ENCODE data around the gene SLC41A1. TPM values are rescaled to one million over a fixed set of nuclear protein-coding genes. Genes with fewer than 3 reads are reported as not detected.

SLC41A1 gene
- total RNA-seq, 1 experiment from 2014 or later, result 31.9 TPM

DNA sequence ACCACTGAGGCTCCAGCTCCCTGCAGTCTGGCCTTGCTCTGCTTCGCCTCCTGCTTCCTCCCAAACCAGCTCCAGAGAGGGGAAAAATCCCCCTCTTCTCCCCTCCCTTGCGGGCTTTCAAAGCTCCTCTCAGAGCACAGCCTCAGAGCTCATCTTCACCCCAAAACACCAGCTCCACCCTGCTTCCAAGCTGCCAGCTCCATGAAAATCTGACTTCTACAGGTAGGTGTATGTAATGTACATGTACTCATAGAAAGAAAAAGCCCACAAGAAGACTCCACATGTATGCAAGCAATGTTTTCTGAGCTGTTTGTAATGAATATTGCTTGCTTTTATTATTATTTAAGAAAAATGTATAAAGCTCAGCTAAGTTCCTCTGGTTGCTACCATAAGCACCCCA is 8.4 kb downstream of the SLC41A1 start:
- Mint-ChIP-seq H3K4me1 (ENCODE audit: low read depth, unreplicated experiment) (peaks cover 16% of the 10 kb centered on the region), H3K27ac (ENCODE audit: unreplicated experiment) (no peak overlapping the region), H3K4me3 (ENCODE audit: low read depth, unreplicated experiment) (no peak overlapping the region), H3K27me3 (ENCODE audit: unreplicated experiment) (no peaks in the 10 kb centered on the region), H3K9me3 (ENCODE audit: low read depth, unreplicated experiment) (no peaks in the 10 kb centered on the region), H3K36me3 (ENCODE audit: insufficient read depth, unreplicated experiment) (peaks cover 6% of the 10 kb centered on the region)
- BruUV-seq (replicated peaks), result no TSS peak
- intact Hi-C loops (cut with micrococcal nuclease; ENCODE audit: unreplicated experiment), result no loop called here
- no peak for DNase-seq
- TF ChIP-seq, protein P1, sequence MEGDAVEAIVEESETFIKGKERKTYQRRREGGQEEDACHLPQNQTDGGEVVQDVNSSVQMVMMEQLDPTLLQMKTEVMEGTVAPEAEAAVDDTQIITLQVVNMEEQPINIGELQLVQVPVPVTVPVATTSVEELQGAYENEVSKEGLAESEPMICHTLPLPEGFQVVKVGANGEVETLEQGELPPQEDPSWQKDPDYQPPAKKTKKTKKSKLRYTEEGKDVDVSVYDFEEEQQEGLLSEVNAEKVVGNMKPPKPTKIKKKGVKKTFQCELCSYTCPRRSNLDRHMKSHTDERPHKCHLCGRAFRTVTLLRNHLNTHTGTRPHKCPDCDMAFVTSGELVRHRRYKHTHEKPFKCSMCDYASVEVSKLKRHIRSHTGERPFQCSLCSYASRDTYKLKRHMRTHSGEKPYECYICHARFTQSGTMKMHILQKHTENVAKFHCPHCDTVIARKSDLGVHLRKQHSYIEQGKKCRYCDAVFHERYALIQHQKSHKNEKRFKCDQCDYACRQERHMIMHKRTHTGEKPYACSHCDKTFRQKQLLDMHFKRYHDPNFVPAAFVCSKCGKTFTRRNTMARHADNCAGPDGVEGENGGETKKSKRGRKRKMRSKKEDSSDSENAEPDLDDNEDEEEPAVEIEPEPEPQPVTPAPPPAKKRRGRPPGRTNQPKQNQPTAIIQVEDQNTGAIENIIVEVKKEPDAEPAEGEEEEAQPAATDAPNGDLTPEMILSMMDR (IDR thresholded peaks at IDR 0.05; ENCODE audit: unreplicated experiment), result no peak
- CTCF ChIA-PET, result interaction anchor here (0.6 to 1.1 kb wide), 3 partner anchors 87 to 173 kb away, joined by 3 to 5 read pairs (median 4); no protein-coding TSS in a partner anchor

DNA sequence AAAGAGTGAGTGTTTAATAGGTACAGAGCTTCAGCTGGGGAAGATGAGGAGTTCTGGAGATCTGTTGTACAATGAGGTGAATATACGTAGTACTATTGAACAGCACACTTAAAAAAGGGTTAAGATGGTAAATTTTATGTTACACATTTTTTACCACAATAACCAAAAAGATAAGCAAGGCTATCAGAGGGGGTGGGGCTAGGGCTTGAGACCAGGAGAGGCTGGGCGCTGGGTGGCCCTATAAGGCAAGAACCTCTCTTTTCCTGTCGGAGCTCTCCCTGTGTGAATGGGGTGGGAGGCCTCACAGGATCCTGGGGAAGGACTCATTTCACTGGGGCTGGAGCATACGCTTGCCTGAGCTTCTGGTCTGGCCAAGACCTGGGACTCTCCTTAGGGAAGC is 9.0 kb downstream of the SLC41A1 start:
- Mint-ChIP-seq H3K36me3 (ENCODE audit: insufficient read depth, unreplicated experiment) (peaks cover 6% of the 10 kb centered on the region), H3K9me3 (ENCODE audit: low read depth, unreplicated experiment) (no peaks in the 10 kb centered on the region), H3K27ac (ENCODE audit: unreplicated experiment) (no peak overlapping the region), H3K4me3 (ENCODE audit: low read depth, unreplicated experiment) (no peak overlapping the region), H3K27me3 (ENCODE audit: unreplicated experiment) (no peaks in the 10 kb centered on the region), H3K4me1 (ENCODE audit: low read depth, unreplicated experiment) (peaks cover 16% of the 10 kb centered on the region)
- TF ChIP-seq, protein P1 (IDR thresholded peaks at IDR 0.05; ENCODE audit: unreplicated experiment), result no peak
- DNase-seq, result no peak
- CTCF ChIA-PET, result interaction anchor here (0.6 to 1.1 kb wide), 2 partner anchors 88 to 173 kb away, joined by 3 to 5 read pairs; no protein-coding TSS in a partner anchor
- no TSS peak for BruUV-seq (replicated peaks)
- intact Hi-C loops (cut with micrococcal nuclease; ENCODE audit: unreplicated experiment), result no loop called here

DNA sequence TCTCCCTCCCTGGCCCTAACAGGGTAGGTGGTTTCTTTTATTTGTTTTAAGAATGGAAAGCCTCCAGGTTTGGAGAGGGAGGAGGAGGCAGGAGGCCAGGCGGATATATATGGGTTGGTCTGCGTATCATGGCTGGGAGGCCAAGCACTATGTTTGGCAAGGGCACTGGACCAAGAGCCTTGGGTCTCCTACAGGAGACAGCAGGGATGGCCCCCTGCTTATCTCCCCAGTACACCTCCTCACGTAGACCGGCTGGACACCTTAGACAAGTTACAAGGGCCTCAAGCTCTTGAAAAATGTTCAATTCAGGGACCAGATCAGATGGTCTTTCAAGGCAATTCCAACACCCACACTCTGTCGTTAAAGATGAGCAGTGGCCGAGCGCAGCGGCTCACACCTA is 10.9 kb downstream of the SLC41A1 start:
- TF ChIP-seq, protein P1 (IDR thresholded peaks at IDR 0.05; ENCODE audit: unreplicated experiment), result no peak
- Mint-ChIP-seq H3K27me3 (ENCODE audit: unreplicated experiment) (no peaks in the 10 kb centered on the region), H3K9me3 (ENCODE audit: low read depth, unreplicated experiment) (no peaks in the 10 kb centered on the region), H3K4me1 (ENCODE audit: low read depth, unreplicated experiment) (peaks cover 16% of the 10 kb centered on the region), H3K4me3 (ENCODE audit: low read depth, unreplicated experiment) (no peak overlapping the region), H3K27ac (ENCODE audit: unreplicated experiment) (no peak overlapping the region), H3K36me3 (ENCODE audit: insufficient read depth, unreplicated experiment) (peaks cover 3% of the 10 kb centered on the region)
- CTCF ChIA-PET, result no interaction called here
- intact Hi-C loops (cut with micrococcal nuclease; ENCODE audit: unreplicated experiment), result no loop called here
- no peak for DNase-seq
- BruUV-seq (replicated peaks), result no TSS peak

DNA sequence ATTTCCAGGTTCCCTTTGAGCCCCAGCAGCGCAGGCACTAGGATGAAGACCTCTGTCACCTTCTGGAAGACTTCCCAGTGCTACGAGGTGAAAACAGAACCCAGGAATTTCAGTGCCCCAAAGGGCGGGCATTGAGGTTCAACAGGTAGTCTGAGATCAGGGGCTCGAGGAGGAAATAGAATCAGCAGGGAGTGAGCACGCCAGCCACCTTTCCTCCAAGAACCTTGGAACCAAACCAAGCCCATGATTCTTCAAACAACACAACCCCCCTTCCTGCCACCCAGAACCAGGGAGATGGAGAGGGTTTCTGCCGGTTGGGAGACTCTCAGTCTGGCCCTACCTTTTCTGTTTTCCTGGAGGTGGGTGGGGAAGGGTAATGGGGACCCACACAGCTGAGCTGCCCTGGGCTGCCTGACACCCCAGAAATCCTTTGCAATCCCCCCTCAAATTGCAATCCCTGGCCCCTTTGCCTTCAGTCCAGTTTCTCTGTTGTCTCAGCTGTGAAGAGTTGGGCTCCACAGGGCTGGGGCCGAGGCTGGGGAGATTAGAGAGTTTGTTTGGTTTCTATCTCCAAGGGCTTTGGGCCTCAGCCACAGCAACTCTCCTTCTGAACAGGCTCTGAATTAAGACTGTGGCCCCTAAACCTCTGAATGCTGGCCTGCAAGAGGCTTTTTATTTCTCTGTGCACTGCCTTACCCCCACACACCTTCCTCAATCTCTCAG is 11.9 kb downstream of the SLC41A1 start:
- CTCF ChIA-PET, result no interaction called here
- H3K27ac Mint-ChIP-seq (ENCODE audit: unreplicated experiment), result no peak overlapping the region
- no peaks in the 10 kb centered on the region for H3K36me3 Mint-ChIP-seq (ENCODE audit: insufficient read depth, unreplicated experiment)
- H3K4me1 Mint-ChIP-seq (ENCODE audit: low read depth, unreplicated experiment), result peaks cover 16% of the 10 kb centered on the region
- intact Hi-C loops (cut with micrococcal nuclease; ENCODE audit: unreplicated experiment), result no loop called here
- DNase-seq, result no peak
- no peaks in the 10 kb centered on the region for H3K9me3 Mint-ChIP-seq (ENCODE audit: low read depth, unreplicated experiment)
- no TSS peak for BruUV-seq (replicated peaks)
- H3K27me3 Mint-ChIP-seq (ENCODE audit: unreplicated experiment), result no peaks in the 10 kb centered on the region
- H3K4me3 Mint-ChIP-seq (ENCODE audit: low read depth, unreplicated experiment), result no peak overlapping the region
- TF ChIP-seq, protein P1 (IDR thresholded peaks at IDR 0.05; ENCODE audit: unreplicated experiment), result no peak
